Left hindlimb (tissue), 1 donor: ENCODE data around the gene ACTR10.

Source experiments
- DNase-seq: peaks from one replicate; pipeline ENCODE4 v3.0.0-alpha.2; 2018

ACTR10 gene

DNA sequence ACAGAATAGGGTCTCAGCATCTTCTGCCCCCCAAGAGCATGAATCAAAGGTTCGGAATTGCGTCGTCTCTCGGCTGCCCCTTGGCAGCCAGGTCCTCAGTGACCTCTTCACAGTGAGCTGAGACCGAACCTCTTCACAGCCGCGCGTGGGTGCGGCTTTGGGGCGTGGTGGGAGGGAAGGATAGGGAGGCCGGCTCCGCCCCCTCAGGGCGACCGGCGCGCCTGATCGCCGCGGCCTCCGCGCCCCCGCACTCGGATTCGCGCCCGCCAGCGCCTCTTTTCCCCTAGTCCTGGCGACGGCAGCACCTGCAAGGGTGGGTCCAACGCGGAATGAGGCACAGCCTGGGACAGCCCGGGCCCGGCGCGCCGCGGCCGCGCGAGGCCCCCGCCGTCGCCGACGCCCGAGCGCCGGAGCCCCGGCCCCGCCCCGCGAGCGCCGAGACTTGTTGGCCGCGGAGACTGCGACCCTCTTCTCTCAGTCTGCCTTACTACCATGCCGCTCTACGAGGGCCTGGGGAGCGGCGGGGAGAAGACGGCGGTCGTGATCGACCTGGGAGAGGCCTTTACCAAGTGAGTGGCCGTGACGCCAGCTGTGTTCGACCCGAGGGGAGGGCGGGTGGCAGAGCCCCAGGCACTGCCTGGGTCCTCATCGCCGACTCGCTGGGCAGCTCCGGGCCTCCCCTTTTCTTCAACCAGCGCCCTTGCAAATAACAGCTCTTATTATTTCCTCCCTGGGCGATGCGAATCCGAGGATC lies at the start of gene ACTR10:
TSS of gene ACTR10 (plus strand) at position 424 of the 754 bp plus-strand sequence. CDS start at position 493, 69 bp downstream.
- DNase-seq: peak; percentile 90

DNA sequence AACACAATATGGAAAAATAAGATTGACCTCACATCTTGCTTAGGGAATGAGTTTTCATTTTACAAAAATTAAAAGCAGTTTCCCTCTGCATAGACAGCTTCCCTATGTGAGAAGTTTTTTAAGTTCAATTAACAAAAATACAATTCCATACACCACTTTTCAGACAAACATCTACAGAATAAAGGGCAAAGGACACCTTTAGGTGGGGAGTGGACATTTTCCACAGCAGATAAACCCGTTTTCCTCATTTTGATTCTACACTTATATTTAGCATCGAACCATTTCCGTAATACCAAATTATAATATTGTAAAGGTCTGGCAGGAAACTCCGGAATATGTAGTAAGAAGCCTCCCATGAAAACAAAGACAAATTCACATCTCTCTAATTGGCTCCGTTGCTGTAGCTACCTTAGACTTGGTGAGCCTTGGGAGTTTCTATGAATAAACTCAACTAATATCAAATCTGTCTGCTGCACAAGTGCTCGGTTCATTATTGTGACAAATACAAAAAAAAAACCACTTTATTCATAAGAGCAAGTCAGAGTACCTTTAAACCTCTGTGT lies 49.6 kb upstream of the ACTR10 start:
- no peak for DNase-seq

- peak; percentile 40 for DNase-seq
These were observed 48.6 kb upstream of the ACTR10 start for GRCh38 chr14:58151133-58152013.

DNA sequence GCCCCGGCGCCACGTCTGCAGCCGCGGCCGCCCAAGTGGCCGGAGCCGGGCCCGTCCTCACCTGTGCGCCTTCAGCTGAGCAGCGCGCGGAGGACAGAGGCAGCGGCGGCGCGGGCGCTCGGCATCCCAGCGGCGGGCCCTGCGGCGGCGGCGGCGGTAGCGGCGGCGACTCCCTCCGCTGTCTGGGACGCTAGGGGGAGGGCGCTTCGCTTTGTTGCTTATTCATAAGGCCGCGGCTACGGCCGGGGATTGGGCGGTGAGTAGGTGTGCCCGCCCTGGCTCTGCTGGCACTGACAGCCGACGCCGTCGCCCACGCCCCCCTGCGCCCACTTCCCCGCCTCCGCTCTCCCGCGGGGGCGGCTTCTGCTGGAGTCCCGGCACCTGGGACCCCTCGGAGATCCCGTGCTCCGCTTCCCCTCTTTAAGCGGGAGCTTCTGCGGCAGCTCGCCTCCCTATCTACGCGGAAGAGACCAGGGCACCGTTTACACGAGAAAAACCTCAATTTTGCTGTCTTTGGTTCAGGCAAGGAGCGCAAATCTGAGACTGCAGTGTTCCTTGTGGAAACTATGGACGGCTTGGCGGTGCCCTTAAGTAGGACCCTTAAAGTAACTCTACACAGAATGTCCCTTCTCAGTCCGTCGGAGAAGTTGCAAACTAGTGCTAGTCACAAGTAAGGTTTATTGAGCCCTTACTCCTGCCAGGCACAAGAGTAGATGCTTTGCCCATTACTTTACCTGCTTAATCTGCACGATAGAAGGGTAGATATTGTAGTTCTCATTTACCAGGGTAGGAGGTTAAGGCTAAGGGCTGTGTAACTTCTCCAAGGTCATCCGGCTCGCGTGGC lies 47.7 kb upstream of the ACTR10 start, which contains the start of gene ARMH4:
TSS of gene ARMH4 (minus strand) at position 200 of the 844 bp plus-strand sequence. CDS start 12,855 bp downstream, outside the sequence.
- peak; percentile 87 for DNase-seq

- no peak for DNase-seq
These were observed 39.4 kb upstream of the ACTR10 start for GRCh38 chr14:58160561-58160960.

GRCh38 chr14:58166005-58166983 lies 33.7 kb upstream of the ACTR10 start:
- peak; percentile 84 for DNase-seq

DNA sequence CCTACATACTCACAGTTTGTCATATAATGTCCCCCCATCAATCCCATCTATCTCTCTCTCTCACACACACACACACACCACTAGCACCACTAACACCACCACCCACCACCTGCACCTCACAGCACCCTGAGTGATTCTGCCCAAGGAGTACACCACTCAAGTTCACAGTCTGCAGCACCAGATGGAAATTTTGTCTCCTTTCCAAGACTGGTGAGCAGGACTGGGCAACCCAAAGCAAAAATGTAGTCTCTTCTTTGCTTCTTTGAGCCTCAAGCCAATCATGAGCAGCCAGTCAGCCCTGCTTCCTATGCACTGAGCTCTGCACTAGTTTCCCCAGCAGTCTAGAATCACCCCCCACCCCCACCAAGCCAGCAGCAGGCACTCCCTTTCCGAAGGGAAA lies 32.9 kb upstream of the ACTR10 start:
- no peak for DNase-seq

- no peak for DNase-seq
These were observed 32.1 kb upstream of the ACTR10 start for GRCh38 chr14:58167891-58168290.

DNA sequence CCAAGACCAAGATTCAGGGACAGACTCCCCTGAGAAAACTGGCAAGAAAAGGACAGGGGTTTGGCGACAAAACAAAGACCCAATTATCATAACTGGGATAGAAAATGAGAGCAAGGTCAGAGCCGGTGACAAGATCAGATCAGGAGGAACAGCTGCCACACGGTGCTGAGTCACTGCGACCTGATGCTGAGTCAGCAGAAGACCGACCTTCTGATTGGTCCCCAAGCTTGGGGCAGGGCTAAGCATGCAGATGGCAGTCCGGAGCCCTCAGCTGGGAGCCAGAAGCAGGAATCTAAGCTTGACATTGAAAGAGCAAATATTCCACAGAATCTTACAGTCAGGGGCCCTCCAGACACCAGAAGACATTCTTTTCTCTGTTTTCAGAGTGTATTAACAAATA lies 28.9 kb upstream of the ACTR10 start:
- DNase-seq: peak; percentile 55

DNA sequence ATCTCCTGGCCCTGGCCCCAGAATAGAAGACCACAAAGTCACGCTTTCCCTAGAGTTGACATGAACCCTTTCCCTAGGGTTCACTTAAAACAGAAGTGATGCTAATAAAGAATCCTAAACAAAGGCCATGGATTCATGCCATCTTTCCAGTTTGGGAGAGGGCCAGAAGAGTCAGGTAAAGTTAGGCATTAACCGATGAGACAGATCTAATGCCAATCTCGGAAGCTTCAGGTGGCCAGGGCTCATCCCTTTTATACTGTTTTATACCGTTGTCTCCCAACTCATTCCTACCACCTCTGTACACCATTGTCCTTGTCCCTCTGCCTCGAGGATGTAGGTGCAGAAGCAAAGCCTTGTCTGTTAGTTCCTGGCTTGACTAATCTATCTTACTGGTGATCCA lies 22.8 kb upstream of the ACTR10 start:
- no peak for DNase-seq

DNA sequence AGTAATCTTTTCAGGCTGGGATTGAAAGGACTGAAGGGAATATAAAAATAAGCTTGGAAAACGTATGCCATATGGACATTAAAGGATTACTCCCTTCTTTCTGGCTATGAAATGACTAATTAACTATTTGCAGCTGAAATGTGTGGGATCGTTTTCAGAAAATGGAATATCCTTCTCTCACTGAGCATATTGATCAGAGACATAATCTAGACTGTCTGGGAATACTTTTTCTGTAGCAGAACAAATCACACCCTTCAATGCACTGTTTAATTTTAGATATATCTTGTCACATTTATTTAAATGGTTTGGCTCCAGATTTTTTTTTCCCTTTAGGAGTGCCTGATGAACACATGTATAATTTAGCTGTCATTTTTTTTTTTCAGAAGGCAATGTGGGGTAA lies 10.8 kb upstream of the ACTR10 start:
- DNase-seq: no peak

GRCh38 chr14:58191763-58192601 lies 8.0 kb upstream of the ACTR10 start:
- no peak for DNase-seq

GRCh38 chr14:58193542-58193941 lies 6.4 kb upstream of the ACTR10 start:
- no peak for DNase-seq

DNA sequence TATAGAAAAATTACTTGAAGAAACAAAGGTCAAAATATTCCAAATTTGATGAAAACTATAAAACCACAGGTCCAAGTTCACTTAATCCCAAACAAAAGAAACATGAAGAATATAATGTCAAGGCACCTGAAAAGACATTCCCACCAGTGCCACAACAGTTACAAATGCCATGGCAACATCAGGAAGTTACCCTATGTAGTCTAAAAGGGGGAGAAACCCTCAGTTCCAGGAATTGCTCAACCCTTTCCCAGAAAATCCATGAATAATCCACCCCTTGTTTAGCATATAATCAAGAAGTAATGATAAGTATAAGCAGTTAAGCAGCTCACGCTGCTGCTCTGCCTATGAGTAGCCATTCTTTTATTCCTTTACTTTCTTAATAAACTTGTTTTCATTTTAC lies 3.8 kb upstream of the ACTR10 start:
- no peak for DNase-seq

DNA sequence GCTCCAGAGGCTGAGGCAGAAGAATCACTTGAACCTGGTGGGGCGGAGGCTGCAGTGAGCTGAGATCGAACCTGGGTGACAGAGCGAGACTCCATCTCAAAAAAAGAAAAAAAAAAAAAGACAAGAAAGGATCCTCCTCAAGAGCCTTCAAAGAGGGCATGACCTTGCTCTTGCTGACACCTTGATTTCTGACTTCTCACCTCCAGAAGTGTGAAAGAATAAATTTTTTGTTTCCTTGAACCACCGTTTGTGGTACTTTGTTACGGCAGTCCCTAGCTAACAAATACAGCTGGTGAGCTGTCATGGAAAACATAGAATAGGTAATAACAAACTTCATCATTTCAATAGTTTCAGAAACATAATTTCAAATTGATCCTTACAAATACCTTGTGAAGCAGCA lies 1.9 kb upstream of the ACTR10 start:
- no peak for DNase-seq

DNA sequence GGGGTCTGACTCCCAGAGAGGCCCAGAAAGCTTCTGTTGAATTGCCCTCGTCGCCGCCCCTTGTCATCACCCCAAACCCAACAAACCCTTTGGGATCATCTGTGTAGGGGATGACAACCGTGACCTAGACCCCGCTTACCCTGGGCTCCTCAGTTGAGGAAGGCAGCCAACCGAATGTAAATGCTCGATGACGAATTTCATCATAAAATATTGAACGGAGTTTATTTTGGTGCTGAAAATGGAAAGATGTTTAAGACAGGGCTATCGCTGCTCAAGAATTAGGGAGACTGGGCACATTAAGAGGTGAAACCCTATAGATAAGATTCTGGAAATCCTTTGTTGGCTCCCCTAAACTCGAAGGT lies 512 bp downstream of the ACTR10 start:
- no peak for DNase-seq

DNA sequence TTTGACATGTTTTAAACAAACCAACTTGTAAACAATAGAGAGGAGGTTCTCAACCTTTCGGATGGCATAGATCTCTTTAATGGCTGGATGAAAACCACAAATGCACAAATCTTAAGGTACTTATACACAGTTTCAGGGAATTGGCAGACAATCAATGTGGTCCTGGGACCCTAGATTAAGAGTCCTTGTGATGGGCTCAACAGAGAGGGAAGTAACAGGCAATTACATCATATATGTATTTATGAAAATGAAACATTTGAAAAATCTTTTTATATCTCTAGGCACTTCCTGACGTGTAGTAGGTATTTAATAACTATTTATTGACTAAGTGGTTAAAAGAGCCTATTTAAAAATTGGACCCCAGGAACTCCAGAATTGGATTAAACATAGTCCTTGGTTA lies 897 bp downstream of the ACTR10 start:
- no peak for DNase-seq

- DNase-seq: no peak
These were observed 13.2 kb downstream of the ACTR10 start for GRCh38 chr14:58213176-58213575.

GRCh38 chr14:58215191-58215914 lies 15.4 kb downstream of the ACTR10 start:
- DNase-seq: no peak

DNA sequence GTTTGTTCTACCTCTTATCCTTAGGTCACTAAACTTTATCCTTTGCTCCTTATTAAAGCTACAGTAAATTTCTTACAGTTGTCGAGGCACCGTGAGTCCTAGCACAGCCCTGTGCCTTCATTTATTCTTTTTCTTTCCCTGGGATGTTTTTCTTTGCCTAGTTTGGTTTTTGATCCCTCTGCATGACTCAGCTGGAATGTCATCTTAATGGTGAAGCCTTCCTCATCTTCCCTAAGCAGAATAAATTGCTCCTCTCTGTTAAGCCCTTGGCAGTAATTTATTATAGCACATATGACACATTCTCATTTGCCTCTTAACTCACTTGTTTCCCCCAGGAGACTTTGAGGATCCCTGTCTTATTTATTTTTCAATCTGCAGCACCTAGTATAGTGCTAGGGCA lies 16.6 kb downstream of the ACTR10 start:
- no peak for DNase-seq
